ENCODE measurements around the gene CDKL5. TPM values are rescaled to one million over a fixed set of nuclear protein-coding genes. Genes with fewer than 3 reads are reported as not detected.
"Not testable (repeated sequence)": the region's sequence is repeated elsewhere in the genome, so short reads cannot be mapped to it uniquely, and the experiment has no call there.

CDKL5 gene
- total and polyA plus RNA-seq, 7 experiments from 2014 or later = 1.2 to 7.0 (median 4.3) TPM

GRCh38 chrX:18575744-18576143 lies 150.3 kb downstream of the CDKL5 start:
- H3K27ac Mint-ChIP-seq = no peak overlapping the region
- H3K4me1 Mint-ChIP-seq = peaks cover 0 to under 1% (median 0%) of the 10 kb centered on the region in 7 donors
- CTCF ChIA-PET = no interaction called here
- H3K27me3 ChIP-seq (ENCODE audit: control insufficient read depth in 2 of 2, insufficient read depth in 2 of 2, low read length in 2 of 2) = no peaks in the 10 kb centered on the region
- intact Hi-C loops (cut with micrococcal nuclease) = no loop called here
- H3K4me1 ChIP-seq (ENCODE audit: control insufficient read depth in 2 of 2, insufficient read depth in 2 of 2, low read length in 2 of 2) = no peaks in the 10 kb centered on the region
- peaks cover 0 to 8% (median 0%) of the 10 kb centered on the region in 5 donors for H3K36me3 Mint-ChIP-seq
- H3K9me3 ChIP-seq (ENCODE audit: control insufficient read depth in 2 of 3, low read length in 3 of 3) = no peaks in the 10 kb centered on the region
- H3K9me3 Mint-ChIP-seq = no peaks in the 10 kb centered on the region
- H3K4me3 ChIP-seq (ENCODE audit: low read length) = no peak overlapping the region
- DNase-seq = no peak
- ATAC-seq = no peak
- H3K36me3 ChIP-seq (ENCODE audit: control insufficient read depth in 2 of 3, insufficient read depth in 3 of 3, low read length in 3 of 3) = no peaks in the 10 kb centered on the region
- H3K27me3 Mint-ChIP-seq = no peaks in the 10 kb centered on the region
- H3K27ac ChIP-seq (ENCODE audit: low read depth, low read length) = no peak overlapping the region
- no peak overlapping the region for H3K4me3 Mint-ChIP-seq
- POLR2A ChIA-PET = no interaction called here

- H3K9me3 ChIP-seq (ENCODE audit: control insufficient read depth in 2 of 3, low read length in 3 of 3) = no peaks in the 10 kb centered on the region
- H3K36me3 Mint-ChIP-seq = peaks cover 0 to 10% (median 0%) of the 10 kb centered on the region in 5 donors
- no peaks in the 10 kb centered on the region for H3K4me1 ChIP-seq (ENCODE audit: control insufficient read depth in 2 of 2, insufficient read depth in 2 of 2, low read length in 2 of 2)
- H3K27ac Mint-ChIP-seq = no peak overlapping the region
- no peaks in the 10 kb centered on the region for H3K9me3 Mint-ChIP-seq
- intact Hi-C loops (cut with micrococcal nuclease) = no loop called here
- H3K36me3 ChIP-seq (ENCODE audit: control insufficient read depth in 2 of 3, insufficient read depth in 3 of 3, low read length in 3 of 3) = no peaks in the 10 kb centered on the region
- ChIA-PET POLR2A (no interaction called here), CTCF (no interaction called here)
- ATAC-seq (no peak), DNase-seq (no peak)
- no peaks in the 10 kb centered on the region for H3K4me1 Mint-ChIP-seq
- no peaks in the 10 kb centered on the region for H3K27me3 ChIP-seq (ENCODE audit: control insufficient read depth in 2 of 2, insufficient read depth in 2 of 2, low read length in 2 of 2)
- H3K27ac ChIP-seq (ENCODE audit: low read depth, low read length) = no peak overlapping the region
- H3K4me3 ChIP-seq (ENCODE audit: low read length) = no peak overlapping the region
- no peaks in the 10 kb centered on the region for H3K27me3 Mint-ChIP-seq
- H3K4me3 Mint-ChIP-seq = no peak overlapping the region
These were observed 152.0 kb downstream of the CDKL5 start for GRCh38 chrX:18577400-18577799.

- intact Hi-C loops (cut with micrococcal nuclease) = no loop called here
- Mint-ChIP-seq H3K4me1 (no peaks in the 10 kb centered on the region), H3K27ac (no peak overlapping the region), H3K9me3 (no peaks in the 10 kb centered on the region), H3K36me3 (peaks cover 0 to 14% (median 0%) of the 10 kb centered on the region in 5 donors), H3K27me3 (no peaks in the 10 kb centered on the region), H3K4me3 (no peak overlapping the region)
- Histone ChIP-seq H3K4me3 (ENCODE audit: low read length) (no peak overlapping the region), H3K27ac (ENCODE audit: low read depth, low read length) (no peak overlapping the region), H3K27me3 (ENCODE audit: control insufficient read depth in 2 of 2, insufficient read depth in 2 of 2, low read length in 2 of 2) (no peaks in the 10 kb centered on the region), H3K9me3 (ENCODE audit: control insufficient read depth in 2 of 3, low read length in 3 of 3) (no peaks in the 10 kb centered on the region), H3K4me1 (ENCODE audit: control insufficient read depth in 2 of 2, insufficient read depth in 2 of 2, low read length in 2 of 2) (no peaks in the 10 kb centered on the region), H3K36me3 (ENCODE audit: control insufficient read depth in 2 of 3, insufficient read depth in 3 of 3, low read length in 3 of 3) (no peaks in the 10 kb centered on the region)
- POLR2A ChIA-PET = no interaction called here
- ATAC-seq (no peak), DNase-seq (no peak)
- CTCF ChIA-PET = no interaction called here
These were observed 153.1 kb downstream of the CDKL5 start for GRCh38 chrX:18578546-18578945.

GRCh38 chrX:18579495-18579894 lies 154.1 kb downstream of the CDKL5 start:
- no peaks in the 10 kb centered on the region for H3K9me3 ChIP-seq (ENCODE audit: control insufficient read depth in 2 of 3, low read length in 3 of 3)
- no peak overlapping the region for H3K4me3 Mint-ChIP-seq
- H3K4me1 Mint-ChIP-seq = no peaks in the 10 kb centered on the region
- DNase-seq = no peak
- H3K9me3 Mint-ChIP-seq = no peaks in the 10 kb centered on the region
- H3K27ac ChIP-seq (ENCODE audit: low read depth, low read length) = no peak overlapping the region
- H3K27me3 Mint-ChIP-seq = no peaks in the 10 kb centered on the region
- H3K4me3 ChIP-seq (ENCODE audit: low read length) = no peak overlapping the region
- H3K36me3 ChIP-seq (ENCODE audit: control insufficient read depth in 2 of 3, insufficient read depth in 3 of 3, low read length in 3 of 3) = no peaks in the 10 kb centered on the region
- H3K36me3 Mint-ChIP-seq = peaks cover 0 to 15% (median 0%) of the 10 kb centered on the region in 5 donors
- H3K27ac Mint-ChIP-seq = no peak overlapping the region
- intact Hi-C loops (cut with micrococcal nuclease) = no loop called here
- H3K27me3 ChIP-seq (ENCODE audit: control insufficient read depth in 2 of 2, insufficient read depth in 2 of 2, low read length in 2 of 2) = no peaks in the 10 kb centered on the region
- ATAC-seq = no peak
- ChIA-PET POLR2A (no interaction called here), CTCF (no interaction called here)
- no peaks in the 10 kb centered on the region for H3K4me1 ChIP-seq (ENCODE audit: control insufficient read depth in 2 of 2, insufficient read depth in 2 of 2, low read length in 2 of 2)

GRCh38 chrX:18582910-18583493 lies 157.6 kb downstream of the CDKL5 start:
- Histone ChIP-seq H3K4me3 (ENCODE audit: low read length) (no peak overlapping the region), H3K36me3 (ENCODE audit: control insufficient read depth in 2 of 3, insufficient read depth in 3 of 3, low read length in 3 of 3) (no peaks in the 10 kb centered on the region), H3K9me3 (ENCODE audit: control insufficient read depth in 2 of 3, low read length in 3 of 3) (no peaks in the 10 kb centered on the region), H3K27me3 (ENCODE audit: control insufficient read depth in 2 of 2, insufficient read depth in 2 of 2, low read length in 2 of 2) (no peaks in the 10 kb centered on the region), H3K4me1 (ENCODE audit: control insufficient read depth in 2 of 2, insufficient read depth in 2 of 2, low read length in 2 of 2) (no peaks in the 10 kb centered on the region), H3K27ac (ENCODE audit: low read depth, low read length) (no peak overlapping the region)
- no peaks in the 10 kb centered on the region for H3K9me3 Mint-ChIP-seq
- no peaks in the 10 kb centered on the region for H3K4me1 Mint-ChIP-seq
- POLR2A ChIA-PET = no interaction called here
- CTCF ChIA-PET = no interaction called here
- H3K27ac Mint-ChIP-seq = no peak overlapping the region
- peaks cover 0 to 15% (median 0%) of the 10 kb centered on the region in 5 donors for H3K36me3 Mint-ChIP-seq
- H3K4me3 Mint-ChIP-seq = no peak overlapping the region
- H3K27me3 Mint-ChIP-seq = no peaks in the 10 kb centered on the region
- DNase-seq = no peak
- ATAC-seq = no peak
- intact Hi-C loops (cut with micrococcal nuclease) = no loop called here

GRCh38 chrX:18589292-18589691 lies 163.9 kb downstream of the CDKL5 start:
- H3K27me3 Mint-ChIP-seq = not testable (repeated sequence)

GRCh38 chrX:18591834-18592233 lies 166.4 kb downstream of the CDKL5 start:
- no peak overlapping the region for H3K27ac ChIP-seq (ENCODE audit: low read depth, low read length)
- CTCF ChIA-PET = no interaction called here
- DNase-seq = no peak
- H3K4me1 ChIP-seq (ENCODE audit: control insufficient read depth in 2 of 2, insufficient read depth in 2 of 2, low read length in 2 of 2) = no peaks in the 10 kb centered on the region
- Mint-ChIP-seq H3K36me3 (peaks cover 0 to 26% (median 21%) of the 10 kb centered on the region in 5 donors), H3K27ac (peak overlapping the region in 1 of 9 donors; percentile 39), H3K27me3 (no peaks in the 10 kb centered on the region), H3K9me3 (peaks cover 0 to 5% (median 0%) of the 10 kb centered on the region in 11 donors), H3K4me1 (peaks cover 0 to 10% (median 0%) of the 10 kb centered on the region in 7 donors), H3K4me3 (no peak overlapping the region)
- no peak overlapping the region for H3K4me3 ChIP-seq (ENCODE audit: low read length)
- no peaks in the 10 kb centered on the region for H3K36me3 ChIP-seq (ENCODE audit: control insufficient read depth in 2 of 3, insufficient read depth in 3 of 3, low read length in 3 of 3)
- H3K9me3 ChIP-seq (ENCODE audit: control insufficient read depth in 2 of 3, low read length in 3 of 3) = no peaks in the 10 kb centered on the region
- ATAC-seq = no peak
- H3K27me3 ChIP-seq (ENCODE audit: control insufficient read depth in 2 of 2, insufficient read depth in 2 of 2, low read length in 2 of 2) = no peaks in the 10 kb centered on the region
- POLR2A ChIA-PET = no interaction called here
- intact Hi-C loops (cut with micrococcal nuclease) = no loop called here

More at GRCh38 chrX:18589292-18589691, 163.9 kb downstream of the CDKL5 start:
- H3K27ac Mint-ChIP-seq; intact Hi-C loops (cut with micrococcal nuclease); H3K27ac ChIP-seq (ENCODE audit: low read depth, low read length); H3K9me3 ChIP-seq (ENCODE audit: control insufficient read depth in 2 of 3, low read length in 3 of 3); H3K9me3 Mint-ChIP-seq; H3K4me3 Mint-ChIP-seq; H3K4me1 ChIP-seq (ENCODE audit: control insufficient read depth in 2 of 2, insufficient read depth in 2 of 2, low read length in 2 of 2); H3K27me3 ChIP-seq (ENCODE audit: control insufficient read depth in 2 of 2, insufficient read depth in 2 of 2, low read length in 2 of 2); DNase-seq; H3K4me3 ChIP-seq (ENCODE audit: low read length); CTCF ChIA-PET; H3K36me3 ChIP-seq (ENCODE audit: control insufficient read depth in 2 of 3, insufficient read depth in 3 of 3, low read length in 3 of 3); POLR2A ChIA-PET; ATAC-seq: not testable (repeated sequence)
- Mint-ChIP-seq H3K4me1 (peaks cover 0 to 10% (median 0%) of the 10 kb centered on the region in 7 donors), H3K36me3 (peaks cover 0 to 29% (median 21%) of the 10 kb centered on the region in 5 donors)
